ENCODE data around the gene PCDHB10. TPM values are rescaled to one million over a fixed set of nuclear protein-coding genes. Genes with fewer than 3 reads are reported as not detected.
A peak's percentile ranks its signal among the peaks of the same experiment; 100 is the strongest.
"Not testable (repeated sequence)": the region's sequence is repeated elsewhere in the genome, so short reads cannot be mapped to it uniquely, and the experiment has no call there.

PCDHB10 gene
- total RNA-seq, 1 donor from 2014 or later: 1.6 TPM

DNA sequence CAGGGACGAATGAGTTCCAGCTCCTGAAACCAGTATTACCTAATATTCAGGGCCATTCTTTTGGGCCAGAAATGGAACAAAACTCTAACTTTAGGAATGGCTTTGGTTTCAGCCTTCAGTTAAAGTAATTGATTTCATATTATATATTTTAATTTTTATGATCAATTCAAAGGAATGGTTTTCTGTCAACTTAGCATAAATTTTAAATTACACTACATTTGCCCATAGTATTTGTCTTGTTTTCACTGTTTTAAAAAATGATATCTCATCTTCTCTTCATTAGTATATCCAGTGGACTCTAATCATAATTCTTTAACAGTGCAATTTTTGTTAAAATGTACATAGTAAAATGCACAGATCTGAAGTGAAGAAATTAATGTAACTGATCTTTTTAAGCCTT, 11.8 kb upstream of the PCDHB10 start:
- no peak overlapping the region for H3K4me3 ChIP-seq (ENCODE audit: low read depth, low read length)
- DNase-seq (ENCODE audit: low read depth): no peak
- no peak for TF ChIP-seq CTCF (IDR thresholded peaks at IDR 0.05; ENCODE audit: insufficient read depth, low read length, poor library complexity, severe bottlenecking)
- no peaks in the 10 kb centered on the region for H3K27me3 ChIP-seq (ENCODE audit: control insufficient read depth, insufficient read depth, low read length)
- H3K36me3 ChIP-seq (ENCODE audit: control insufficient read depth, insufficient read depth, low read length): no peaks in the 10 kb centered on the region

DNA sequence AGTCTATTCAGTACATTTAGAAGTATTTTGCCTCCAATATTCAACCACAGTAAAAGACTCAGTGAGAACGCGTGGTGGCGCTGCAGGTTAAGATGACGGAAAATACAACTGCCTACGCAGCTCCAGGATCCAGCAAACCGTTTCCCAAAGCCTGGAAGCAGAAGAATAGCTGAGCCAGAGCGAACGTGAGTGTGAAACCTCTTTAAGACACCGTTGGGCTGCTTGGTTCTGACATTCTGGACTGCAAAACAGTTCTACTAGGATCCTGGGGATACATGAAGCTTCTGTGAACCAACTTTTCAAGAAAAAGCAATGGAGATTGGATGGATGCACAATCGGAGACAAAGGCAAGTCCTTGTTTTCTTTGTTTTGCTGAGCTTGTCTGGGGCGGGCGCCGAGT, 9.9 kb upstream of the PCDHB10 start, which contains the start of gene PCDHB16:
PCDHB16 (plus strand) TSS at position 140 of the 400 bp plus-strand sequence; CDS start at position 313, 173 bp downstream.
- no peak for TF ChIP-seq CTCF (IDR thresholded peaks at IDR 0.05; ENCODE audit: insufficient read depth, low read length, poor library complexity, severe bottlenecking)
- H3K4me3 ChIP-seq (ENCODE audit: low read depth, low read length): no peak within 1 kb of the TSS
- no peak for DNase-seq (ENCODE audit: low read depth)
- no peaks in the 10 kb centered on the region for H3K36me3 ChIP-seq (ENCODE audit: control insufficient read depth, insufficient read depth, low read length)
- H3K27me3 ChIP-seq (ENCODE audit: control insufficient read depth, insufficient read depth, low read length): no peaks in the 10 kb centered on the region

GRCh38 chr5:141184117-141184855, 7.9 kb upstream of the PCDHB10 start:
- DNase-seq (ENCODE audit: low read depth); H3K36me3 ChIP-seq (ENCODE audit: control insufficient read depth, insufficient read depth, low read length); H3K4me3 ChIP-seq (ENCODE audit: low read depth, low read length); H3K27me3 ChIP-seq (ENCODE audit: control insufficient read depth, insufficient read depth, low read length): not testable (repeated sequence)

GRCh38 chr5:141186897-141187512, 5.1 kb upstream of the PCDHB10 start, which contains the start of gene PCDHB9:
PCDHB9 (plus strand) TSS chr5:141187161; CDS start chr5:141187319, 158 bp downstream.
- Histone ChIP-seq H3K4me3 (ENCODE audit: low read depth, low read length) (no peak within 1 kb of the TSS), H3K36me3 (ENCODE audit: control insufficient read depth, insufficient read depth, low read length) (no peaks in the 10 kb centered on the region), H3K27me3 (ENCODE audit: control insufficient read depth, insufficient read depth, low read length) (no peaks in the 10 kb centered on the region)
- peak; percentile 22 for TF ChIP-seq CTCF (IDR thresholded peaks at IDR 0.05; ENCODE audit: insufficient read depth, low read length, poor library complexity, severe bottlenecking)
- DNase-seq (ENCODE audit: low read depth): no peak

DNA sequence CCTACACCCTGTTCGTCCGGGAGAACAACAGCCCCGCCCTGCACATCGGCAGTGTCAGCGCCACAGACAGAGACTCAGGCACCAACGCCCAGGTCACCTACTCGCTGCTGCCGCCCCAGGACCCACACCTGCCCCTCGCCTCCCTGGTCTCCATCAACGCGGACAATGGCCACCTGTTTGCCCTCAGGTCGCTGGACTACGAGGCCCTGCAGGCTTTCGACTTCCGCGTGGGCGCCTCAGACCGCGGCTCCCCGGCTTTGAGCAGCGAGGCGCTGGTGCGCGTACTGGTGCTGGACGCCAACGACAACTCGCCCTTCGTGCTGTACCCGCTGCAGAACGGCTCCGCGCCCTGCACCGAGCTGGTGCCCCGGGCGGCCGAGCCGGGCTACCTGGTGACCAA, 3.5 kb upstream of the PCDHB10 start:
- not testable (repeated sequence) for H3K4me3 ChIP-seq (ENCODE audit: low read depth, low read length); H3K36me3 ChIP-seq (ENCODE audit: control insufficient read depth, insufficient read depth, low read length); H3K27me3 ChIP-seq (ENCODE audit: control insufficient read depth, insufficient read depth, low read length); DNase-seq (ENCODE audit: low read depth)

DNA sequence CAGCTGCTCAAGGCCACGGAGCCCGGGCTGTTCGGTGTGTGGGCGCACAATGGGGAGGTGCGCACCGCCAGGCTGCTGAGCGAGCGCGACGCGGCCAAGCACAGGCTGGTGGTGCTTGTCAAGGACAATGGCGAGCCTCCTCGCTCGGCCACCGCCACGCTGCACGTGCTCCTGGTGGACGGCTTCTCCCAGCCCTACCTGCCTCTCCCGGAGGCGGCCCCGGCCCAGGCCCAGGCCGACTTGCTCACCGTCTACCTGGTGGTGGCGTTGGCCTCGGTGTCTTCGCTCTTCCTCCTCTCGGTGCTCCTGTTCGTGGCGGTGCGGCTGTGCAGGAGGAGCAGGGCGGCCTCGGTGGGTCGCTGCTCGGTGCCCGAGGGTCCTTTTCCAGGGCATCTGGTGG, 3.0 kb upstream of the PCDHB10 start:
- not testable (repeated sequence) for H3K36me3 ChIP-seq (ENCODE audit: control insufficient read depth, insufficient read depth, low read length); DNase-seq (ENCODE audit: low read depth); H3K27me3 ChIP-seq (ENCODE audit: control insufficient read depth, insufficient read depth, low read length); H3K4me3 ChIP-seq (ENCODE audit: low read depth, low read length)

DNA sequence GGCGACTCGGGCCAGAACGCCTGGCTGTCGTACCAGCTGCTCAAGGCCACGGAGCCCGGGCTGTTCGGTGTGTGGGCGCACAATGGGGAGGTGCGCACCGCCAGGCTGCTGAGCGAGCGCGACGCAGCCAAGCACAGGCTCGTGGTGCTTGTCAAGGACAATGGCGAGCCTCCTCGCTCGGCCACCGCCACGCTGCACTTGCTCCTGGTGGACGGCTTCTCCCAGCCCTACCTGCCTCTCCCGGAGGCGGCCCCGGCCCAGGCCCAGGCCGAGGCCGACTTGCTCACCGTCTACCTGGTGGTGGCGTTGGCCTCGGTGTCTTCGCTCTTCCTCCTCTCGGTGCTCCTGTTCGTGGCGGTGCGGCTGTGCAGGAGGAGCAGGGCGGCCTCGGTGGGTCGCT, 2.2 kb downstream of the PCDHB10 start:
- not testable (repeated sequence) for H3K4me3 ChIP-seq (ENCODE audit: low read depth, low read length); DNase-seq (ENCODE audit: low read depth); H3K36me3 ChIP-seq (ENCODE audit: control insufficient read depth, insufficient read depth, low read length); H3K27me3 ChIP-seq (ENCODE audit: control insufficient read depth, insufficient read depth, low read length)

GRCh38 chr5:141196363-141196762, 4.2 kb downstream of the PCDHB10 start:
- H3K36me3 ChIP-seq (ENCODE audit: control insufficient read depth, insufficient read depth, low read length): no peaks in the 10 kb centered on the region
- no peak overlapping the region for H3K4me3 ChIP-seq (ENCODE audit: low read depth, low read length)
- no peak for TF ChIP-seq CTCF (IDR thresholded peaks at IDR 0.05; ENCODE audit: insufficient read depth, low read length, poor library complexity, severe bottlenecking)
- H3K27me3 ChIP-seq (ENCODE audit: control insufficient read depth, insufficient read depth, low read length): no peaks in the 10 kb centered on the region
- no peak for DNase-seq (ENCODE audit: low read depth)

All from kidney epithelial cell (primary cell).